ENCODE results near the gene FANCC.
"Not testable (repeated sequence)": the region's sequence is repeated elsewhere in the genome, so short reads cannot be mapped to it uniquely, and the experiment has no call there.

Gene FANCC

DNA sequence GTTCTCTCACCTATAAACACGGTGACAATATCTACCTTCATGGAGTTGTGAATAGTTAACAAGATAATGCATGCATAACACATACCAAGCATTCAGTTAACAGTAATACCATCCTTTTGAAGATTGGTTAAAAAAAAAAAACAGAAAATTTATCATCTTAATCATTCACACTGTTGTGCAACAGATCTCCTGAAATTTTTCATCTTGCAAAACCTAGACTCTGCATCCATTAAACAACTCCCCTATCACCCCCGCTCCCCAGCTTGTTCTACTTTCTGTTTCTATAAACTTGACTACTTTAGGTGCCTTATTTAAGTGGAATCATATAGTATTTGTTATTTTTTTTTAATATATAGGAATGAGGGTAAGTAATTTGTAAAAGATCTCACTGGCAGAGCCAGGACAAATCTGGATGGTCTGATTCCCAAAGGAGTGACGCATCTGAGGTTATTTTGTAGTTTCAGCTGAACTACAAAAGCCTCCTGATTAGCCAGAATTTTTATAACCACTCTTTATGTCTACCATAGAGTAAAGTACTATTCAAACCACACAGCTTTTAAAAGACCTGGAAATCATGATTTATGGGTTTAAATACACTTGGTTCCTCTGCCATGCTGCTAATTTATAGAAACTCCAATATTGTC is 93.0 kb downstream of the FANCC start:
- TF ChIP-seq, protein P1, sequence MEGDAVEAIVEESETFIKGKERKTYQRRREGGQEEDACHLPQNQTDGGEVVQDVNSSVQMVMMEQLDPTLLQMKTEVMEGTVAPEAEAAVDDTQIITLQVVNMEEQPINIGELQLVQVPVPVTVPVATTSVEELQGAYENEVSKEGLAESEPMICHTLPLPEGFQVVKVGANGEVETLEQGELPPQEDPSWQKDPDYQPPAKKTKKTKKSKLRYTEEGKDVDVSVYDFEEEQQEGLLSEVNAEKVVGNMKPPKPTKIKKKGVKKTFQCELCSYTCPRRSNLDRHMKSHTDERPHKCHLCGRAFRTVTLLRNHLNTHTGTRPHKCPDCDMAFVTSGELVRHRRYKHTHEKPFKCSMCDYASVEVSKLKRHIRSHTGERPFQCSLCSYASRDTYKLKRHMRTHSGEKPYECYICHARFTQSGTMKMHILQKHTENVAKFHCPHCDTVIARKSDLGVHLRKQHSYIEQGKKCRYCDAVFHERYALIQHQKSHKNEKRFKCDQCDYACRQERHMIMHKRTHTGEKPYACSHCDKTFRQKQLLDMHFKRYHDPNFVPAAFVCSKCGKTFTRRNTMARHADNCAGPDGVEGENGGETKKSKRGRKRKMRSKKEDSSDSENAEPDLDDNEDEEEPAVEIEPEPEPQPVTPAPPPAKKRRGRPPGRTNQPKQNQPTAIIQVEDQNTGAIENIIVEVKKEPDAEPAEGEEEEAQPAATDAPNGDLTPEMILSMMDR (IDR thresholded peaks at IDR 0.05; ENCODE audit: borderline replicate concordance, extremely low read depth, low read length, poor library complexity, severe bottlenecking) = no peak
- TF ChIP-seq EZH2 (IDR thresholded peaks at IDR 0.05; ENCODE audit: borderline replicate concordance, low read depth, low read length, severe bottlenecking) = no peak
- H2AFZ ChIP-seq (ENCODE audit: low read depth, low read length) = no peak overlapping the region
- no peak overlapping the region for H3K4me3 ChIP-seq (ENCODE audit: low read depth in 1 of 2, low read length in 2 of 2)
- H3K4me1 ChIP-seq (ENCODE audit: insufficient read depth, low read length) = no peaks in the 10 kb centered on the region
- H3K79me2 ChIP-seq (ENCODE audit: insufficient read depth, low read length) = no peaks in the 10 kb centered on the region
- H4K20me1 ChIP-seq (ENCODE audit: insufficient read depth, low read length) = no peaks in the 10 kb centered on the region
- DNase-seq (no peak), ATAC-seq (ENCODE audit: insufficient read depth, low read depth) (no peak)
- H3K9me3 ChIP-seq (ENCODE audit: insufficient read depth, low read length, severe bottlenecking) = no peaks in the 10 kb centered on the region
- H3K27me3 ChIP-seq (ENCODE audit: insufficient read depth, low read length, poor library complexity) = no peaks in the 10 kb centered on the region
- H3K4me2 ChIP-seq (ENCODE audit: insufficient read depth, low read length) = no peak overlapping the region
- no peak overlapping the region for H3K27ac ChIP-seq (ENCODE audit: low read length)
- no peaks in the 10 kb centered on the region for H3K36me3 ChIP-seq (ENCODE audit: insufficient read depth, low read length)
- no peak overlapping the region for H3K9ac ChIP-seq (ENCODE audit: low read depth, low read length)

DNA sequence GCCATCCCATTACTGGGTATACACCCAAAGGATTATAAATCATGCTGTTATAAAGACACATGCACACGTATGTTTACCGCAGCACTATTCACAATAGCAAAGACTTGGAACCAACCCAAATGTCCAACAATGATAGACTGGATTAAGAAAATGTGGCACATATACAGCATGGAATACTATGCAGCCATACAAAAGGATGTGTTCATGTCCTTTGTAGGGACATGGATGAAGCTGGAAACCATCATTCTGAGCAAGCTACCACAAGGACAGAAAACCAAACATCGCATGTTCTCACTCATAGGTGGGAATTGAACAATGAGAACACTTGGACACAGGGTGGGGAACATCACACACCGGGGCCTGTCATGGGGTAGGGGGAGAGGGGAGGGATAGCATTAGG is 97.2 kb downstream of the FANCC start:
- H3K9me3 ChIP-seq (ENCODE audit: insufficient read depth, low read length, severe bottlenecking); H3K4me3 ChIP-seq (ENCODE audit: low read depth in 1 of 2, low read length in 2 of 2): not testable (repeated sequence)

DNA sequence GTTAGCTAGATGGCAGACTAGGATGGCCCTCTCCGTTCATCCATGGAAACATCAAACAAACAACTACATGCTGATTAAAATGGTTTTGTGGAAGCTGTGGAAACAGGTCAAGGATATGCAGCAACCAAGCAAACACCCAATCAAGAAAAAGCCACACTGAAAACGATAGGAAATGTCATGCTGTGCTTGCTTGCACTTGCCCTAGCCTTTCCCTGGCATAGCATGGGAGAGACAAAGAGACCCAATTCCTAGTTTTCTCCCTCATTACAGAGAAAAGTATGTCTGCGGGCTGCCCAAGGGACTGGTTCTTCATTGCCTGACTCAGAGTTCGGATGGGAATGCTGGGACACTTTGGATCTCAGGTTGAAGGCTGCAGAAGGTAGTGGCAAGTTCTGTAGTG is 98.7 kb downstream of the FANCC start:
- no peaks in the 10 kb centered on the region for H4K20me1 ChIP-seq (ENCODE audit: insufficient read depth, low read length)
- H2AFZ ChIP-seq (ENCODE audit: low read depth, low read length) = no peak overlapping the region
- no peak overlapping the region for H3K9ac ChIP-seq (ENCODE audit: low read depth, low read length)
- no peak for DNase-seq
- no peak overlapping the region for H3K4me2 ChIP-seq (ENCODE audit: insufficient read depth, low read length)
- no peaks in the 10 kb centered on the region for H3K27me3 ChIP-seq (ENCODE audit: insufficient read depth, low read length, poor library complexity)
- H3K27ac ChIP-seq (ENCODE audit: low read length) = no peak overlapping the region
- H3K36me3 ChIP-seq (ENCODE audit: insufficient read depth, low read length) = no peaks in the 10 kb centered on the region
- no peak overlapping the region for H3K4me3 ChIP-seq (ENCODE audit: low read depth in 1 of 2, low read length in 2 of 2)
- TF ChIP-seq, protein P1 (IDR thresholded peaks at IDR 0.05; ENCODE audit: borderline replicate concordance, extremely low read depth, low read length, poor library complexity, severe bottlenecking) = no peak
- no peak for TF ChIP-seq EZH2 (IDR thresholded peaks at IDR 0.05; ENCODE audit: borderline replicate concordance, low read depth, low read length, severe bottlenecking)
- ATAC-seq (ENCODE audit: insufficient read depth, low read depth) = no peak
- no peaks in the 10 kb centered on the region for H3K9me3 ChIP-seq (ENCODE audit: insufficient read depth, low read length, severe bottlenecking)
- H3K4me1 ChIP-seq (ENCODE audit: insufficient read depth, low read length) = no peaks in the 10 kb centered on the region
- no peaks in the 10 kb centered on the region for H3K79me2 ChIP-seq (ENCODE audit: insufficient read depth, low read length)

More for the DNA sequence above, 97.2 kb downstream of the FANCC start:
- H3K9ac ChIP-seq (ENCODE audit: low read depth, low read length); H3K4me1 ChIP-seq (ENCODE audit: insufficient read depth, low read length); H3K27me3 ChIP-seq (ENCODE audit: insufficient read depth, low read length, poor library complexity); H3K27ac ChIP-seq (ENCODE audit: low read length); H3K36me3 ChIP-seq (ENCODE audit: insufficient read depth, low read length); H3K79me2 ChIP-seq (ENCODE audit: insufficient read depth, low read length); DNase-seq; H4K20me1 ChIP-seq (ENCODE audit: insufficient read depth, low read length); H2AFZ ChIP-seq (ENCODE audit: low read depth, low read length); H3K4me2 ChIP-seq (ENCODE audit: insufficient read depth, low read length); ATAC-seq (ENCODE audit: insufficient read depth, low read depth): not testable (repeated sequence)

DNA sequence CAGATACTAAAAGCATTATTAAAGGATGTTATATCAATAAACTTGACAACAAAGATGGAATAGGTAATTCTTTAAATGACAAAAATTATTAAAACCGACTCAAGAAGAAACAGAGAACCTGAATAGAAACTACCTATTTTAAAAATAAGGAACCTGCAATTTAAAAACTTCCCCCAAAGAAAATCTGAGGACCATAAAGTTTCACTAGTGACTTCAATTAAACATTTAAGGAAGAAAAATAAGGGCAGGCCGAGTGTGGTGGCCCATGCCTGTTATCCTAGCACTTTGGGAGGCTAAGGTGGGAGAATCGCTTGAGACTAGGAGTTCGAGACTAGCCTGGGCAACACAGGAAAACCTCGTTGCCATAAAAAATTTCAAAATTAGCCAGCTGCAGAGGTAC is 99.6 kb downstream of the FANCC start:
- Histone ChIP-seq H2AFZ (ENCODE audit: low read depth, low read length) (no peak overlapping the region), H3K4me1 (ENCODE audit: insufficient read depth, low read length) (no peaks in the 10 kb centered on the region), H3K79me2 (ENCODE audit: insufficient read depth, low read length) (no peaks in the 10 kb centered on the region), H3K4me3 (ENCODE audit: low read depth in 1 of 2, low read length in 2 of 2) (no peak overlapping the region), H3K27ac (ENCODE audit: low read length) (no peak overlapping the region), H3K9ac (ENCODE audit: low read depth, low read length) (no peak overlapping the region), H4K20me1 (ENCODE audit: insufficient read depth, low read length) (no peaks in the 10 kb centered on the region), H3K4me2 (ENCODE audit: insufficient read depth, low read length) (no peak overlapping the region), H3K27me3 (ENCODE audit: insufficient read depth, low read length, poor library complexity) (no peaks in the 10 kb centered on the region), H3K36me3 (ENCODE audit: insufficient read depth, low read length) (no peaks in the 10 kb centered on the region), H3K9me3 (ENCODE audit: insufficient read depth, low read length, severe bottlenecking) (no peaks in the 10 kb centered on the region)
- no peak for DNase-seq
- no peak for TF ChIP-seq EZH2 (IDR thresholded peaks at IDR 0.05; ENCODE audit: borderline replicate concordance, low read depth, low read length, severe bottlenecking)
- TF ChIP-seq, protein P1 (IDR thresholded peaks at IDR 0.05; ENCODE audit: borderline replicate concordance, extremely low read depth, low read length, poor library complexity, severe bottlenecking) = no peak
- ATAC-seq (ENCODE audit: insufficient read depth, low read depth) = no peak

Measured in DND-41 (cell line).